ENCODE results near the gene CCDC188. TPM values are rescaled to one million over a fixed set of nuclear protein-coding genes. Genes with fewer than 3 reads are reported as not detected.

The CCDC188 gene
- total RNA-seq, 1 experiment from 2014 or later, result not detected

DNA sequence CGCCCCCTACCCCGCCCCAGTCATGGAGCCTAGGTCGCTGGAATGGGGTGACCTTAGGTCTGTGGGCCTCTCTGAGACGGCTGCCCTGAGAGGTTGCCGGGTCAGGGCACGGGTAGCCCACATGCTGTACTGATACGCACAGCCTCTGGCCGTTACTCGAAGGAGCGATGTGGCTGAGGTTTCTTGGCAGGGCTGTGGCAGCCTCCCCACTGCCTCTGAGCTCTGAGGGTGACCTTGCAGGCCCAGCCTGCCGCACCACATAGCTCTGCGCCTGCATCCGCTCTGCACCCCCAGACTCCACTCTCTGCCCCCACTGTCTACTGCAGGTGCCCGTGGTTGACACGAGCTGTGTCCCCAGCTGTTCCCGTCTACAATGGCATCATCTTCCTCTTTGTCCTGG, 12.0 kb downstream of the CCDC188 start:
- Histone ChIP-seq H3K4me3 (ENCODE audit: low read length) (no peak overlapping the region), H3K9ac (ENCODE audit: low read length) (no peak overlapping the region), H3K9me3 (ENCODE audit: low read length) (no peaks in the 10 kb centered on the region), H3K9me2 (replicated peaks; ENCODE audit: insufficient read depth, low read length) (no peaks in the 10 kb centered on the region), H3K27ac (ENCODE audit: low read length) (no peak overlapping the region), H3K4me1 (ENCODE audit: low read length) (peaks cover 19% of the 10 kb centered on the region), H4K20me1 (ENCODE audit: insufficient read depth, low read depth, low read length) (peaks cover 25% of the 10 kb centered on the region; the same call in 1 of the 2 replicates), H3K27me3 (ENCODE audit: low read length) (no peaks in the 10 kb centered on the region), H3K36me3 (ENCODE audit: insufficient read depth, low read length) (no peaks in the 10 kb centered on the region), H3K4me2 (ENCODE audit: low read depth, low read length, poor library complexity, severe bottlenecking) (no peak overlapping the region), H3K79me2 (ENCODE audit: low read length) (no peaks in the 10 kb centered on the region), H2AFZ (ENCODE audit: low read length) (no peak overlapping the region)
- no peak for DNase-seq

DNA sequence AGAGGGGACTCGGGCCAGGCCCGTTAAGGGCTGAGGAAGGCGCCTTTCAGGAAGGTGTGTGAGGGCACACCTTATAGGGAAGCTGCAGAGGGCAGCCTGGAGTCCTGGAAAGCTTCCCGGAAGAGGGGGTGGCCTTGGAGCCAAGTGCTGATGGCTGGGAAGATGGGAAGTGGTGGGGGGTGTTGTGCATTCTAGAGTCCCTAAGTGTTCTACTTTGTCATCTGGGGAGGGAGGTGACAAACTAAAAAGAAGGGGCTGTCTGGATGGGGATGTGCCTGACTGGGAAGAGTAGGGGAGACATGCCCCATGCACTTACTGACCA, 12.5 kb downstream of the CCDC188 start:
- Histone ChIP-seq H3K27ac (ENCODE audit: low read length) (no peak overlapping the region), H3K4me1 (ENCODE audit: low read length) (peaks cover 19% of the 10 kb centered on the region), H3K4me3 (ENCODE audit: low read length) (no peak overlapping the region), H3K36me3 (ENCODE audit: insufficient read depth, low read length) (no peaks in the 10 kb centered on the region), H2AFZ (ENCODE audit: low read length) (no peak overlapping the region), H3K27me3 (ENCODE audit: low read length) (no peaks in the 10 kb centered on the region), H4K20me1 (ENCODE audit: insufficient read depth, low read depth, low read length) (peaks cover 25% of the 10 kb centered on the region; the same call in 1 of the 2 replicates), H3K9me3 (ENCODE audit: low read length) (no peaks in the 10 kb centered on the region), H3K79me2 (ENCODE audit: low read length) (no peaks in the 10 kb centered on the region), H3K9ac (ENCODE audit: low read length) (no peak overlapping the region), H3K4me2 (ENCODE audit: low read depth, low read length, poor library complexity, severe bottlenecking) (no peak overlapping the region), H3K9me2 (replicated peaks; ENCODE audit: insufficient read depth, low read length) (no peaks in the 10 kb centered on the region)
- no peak for DNase-seq

- peaks cover 20% of the 10 kb centered on the region for H3K4me1 ChIP-seq (ENCODE audit: low read length)
- no peaks in the 10 kb centered on the region for H3K79me2 ChIP-seq (ENCODE audit: low read length)
- H3K36me3 ChIP-seq (ENCODE audit: insufficient read depth, low read length), result no peaks in the 10 kb centered on the region
- no peak overlapping the region for H2AFZ ChIP-seq (ENCODE audit: low read length)
- no peaks in the 10 kb centered on the region for H3K27me3 ChIP-seq (ENCODE audit: low read length)
- no peaks in the 10 kb centered on the region for H3K9me2 ChIP-seq (replicated peaks; ENCODE audit: insufficient read depth, low read length)
- H4K20me1 ChIP-seq (ENCODE audit: insufficient read depth, low read depth, low read length), result peaks cover 29% of the 10 kb centered on the region; the same call in 1 of the 2 replicates
- no peak overlapping the region for H3K9ac ChIP-seq (ENCODE audit: low read length)
- no peak overlapping the region for H3K27ac ChIP-seq (ENCODE audit: low read length)
- no peaks in the 10 kb centered on the region for H3K9me3 ChIP-seq (ENCODE audit: low read length)
- no peak for DNase-seq
- H3K4me3 ChIP-seq (ENCODE audit: low read length), result no peak overlapping the region
- H3K4me2 ChIP-seq (ENCODE audit: low read depth, low read length, poor library complexity, severe bottlenecking), result no peak overlapping the region
These were observed 13.0 kb downstream of the CCDC188 start for GRCh38 chr22:20137671-20138416.

- Histone ChIP-seq H3K9ac (ENCODE audit: low read length) (no peak overlapping the region), H3K27ac (ENCODE audit: low read length) (no peak overlapping the region), H3K79me2 (ENCODE audit: low read length) (no peaks in the 10 kb centered on the region), H3K9me2 (replicated peaks; ENCODE audit: insufficient read depth, low read length) (no peaks in the 10 kb centered on the region), H3K4me2 (ENCODE audit: low read depth, low read length, poor library complexity, severe bottlenecking) (no peak overlapping the region), H4K20me1 (ENCODE audit: insufficient read depth, low read depth, low read length) (peaks cover 36% of the 10 kb centered on the region), H3K27me3 (ENCODE audit: low read length) (no peaks in the 10 kb centered on the region), H2AFZ (ENCODE audit: low read length) (no peak overlapping the region), H3K36me3 (ENCODE audit: insufficient read depth, low read length) (no peaks in the 10 kb centered on the region), H3K4me1 (ENCODE audit: low read length) (peaks cover 27% of the 10 kb centered on the region), H3K9me3 (ENCODE audit: low read length) (no peaks in the 10 kb centered on the region), H3K4me3 (ENCODE audit: low read length) (no peak overlapping the region)
- DNase-seq, result no peak
These were observed 13.7 kb downstream of the CCDC188 start for GRCh38 chr22:20137113-20137512.

GRCh38 chr22:20136603-20136873, 14.3 kb downstream of the CCDC188 start:
- Histone ChIP-seq H3K9me2 (replicated peaks; ENCODE audit: insufficient read depth, low read length) (no peaks in the 10 kb centered on the region), H4K20me1 (ENCODE audit: insufficient read depth, low read depth, low read length) (peaks cover 36% of the 10 kb centered on the region), H2AFZ (ENCODE audit: low read length) (no peak overlapping the region), H3K4me2 (ENCODE audit: low read depth, low read length, poor library complexity, severe bottlenecking) (no peak overlapping the region), H3K27me3 (ENCODE audit: low read length) (no peaks in the 10 kb centered on the region), H3K36me3 (ENCODE audit: insufficient read depth, low read length) (no peaks in the 10 kb centered on the region), H3K79me2 (ENCODE audit: low read length) (no peaks in the 10 kb centered on the region), H3K4me3 (ENCODE audit: low read length) (no peak overlapping the region), H3K9me3 (ENCODE audit: low read length) (no peaks in the 10 kb centered on the region), H3K9ac (ENCODE audit: low read length) (no peak overlapping the region), H3K4me1 (ENCODE audit: low read length) (peaks cover 27% of the 10 kb centered on the region), H3K27ac (ENCODE audit: low read length) (no peak overlapping the region)
- DNase-seq, result no peak

DNA sequence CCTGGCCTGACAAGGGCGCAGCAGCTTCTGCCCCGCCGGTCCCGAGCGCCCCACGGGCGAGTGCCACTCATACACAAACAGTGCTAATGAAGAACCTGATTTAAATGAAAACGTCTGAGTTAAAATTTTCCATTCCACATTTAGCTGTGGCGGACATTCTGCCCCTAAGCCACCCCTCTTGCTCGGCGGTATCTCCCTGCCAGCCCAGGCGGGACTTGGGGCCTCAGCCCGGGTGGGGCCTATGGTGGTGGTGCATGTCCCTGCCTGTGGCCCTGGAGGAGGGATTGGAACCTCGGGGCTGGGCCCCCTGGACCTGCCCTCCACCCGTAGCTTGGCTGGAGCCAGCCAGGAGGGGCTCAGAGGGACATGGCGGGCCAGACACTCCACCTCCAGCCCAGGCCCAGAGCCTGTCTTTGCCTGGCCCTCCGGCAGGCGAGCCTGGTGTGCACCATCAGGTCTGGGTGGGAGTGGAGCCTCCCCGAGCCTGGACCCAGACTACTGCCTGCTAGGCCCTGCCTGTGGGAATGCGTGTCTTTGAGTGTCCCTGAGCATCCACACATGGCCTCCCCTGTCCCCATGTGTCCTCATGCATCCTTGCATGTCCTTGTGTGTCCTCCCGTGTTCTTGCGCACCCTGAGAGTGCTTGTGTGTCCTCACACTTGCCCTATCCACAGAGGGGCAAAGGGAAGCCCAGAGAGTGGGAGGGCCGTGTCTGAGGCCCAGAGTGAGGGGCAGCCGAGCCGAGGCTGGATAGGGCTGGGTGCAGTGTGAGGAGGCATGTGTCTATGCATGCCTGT, 14.9 kb downstream of the CCDC188 start:
- H3K4me2 ChIP-seq (ENCODE audit: low read depth, low read length, poor library complexity, severe bottlenecking), result no peak overlapping the region
- no peak for DNase-seq
- H3K27me3 ChIP-seq (ENCODE audit: low read length), result no peaks in the 10 kb centered on the region
- no peaks in the 10 kb centered on the region for H3K9me3 ChIP-seq (ENCODE audit: low read length)
- no peaks in the 10 kb centered on the region for H3K36me3 ChIP-seq (ENCODE audit: insufficient read depth, low read length)
- no peak overlapping the region for H3K27ac ChIP-seq (ENCODE audit: low read length)
- H3K4me1 ChIP-seq (ENCODE audit: low read length), result peaks cover 27% of the 10 kb centered on the region
- H2AFZ ChIP-seq (ENCODE audit: low read length), result no peak overlapping the region
- H3K9ac ChIP-seq (ENCODE audit: low read length), result no peak overlapping the region
- H4K20me1 ChIP-seq (ENCODE audit: insufficient read depth, low read depth, low read length), result peaks cover 36% of the 10 kb centered on the region
- H3K4me3 ChIP-seq (ENCODE audit: low read length), result no peak overlapping the region
- no peaks in the 10 kb centered on the region for H3K9me2 ChIP-seq (replicated peaks; ENCODE audit: insufficient read depth, low read length)
- no peaks in the 10 kb centered on the region for H3K79me2 ChIP-seq (ENCODE audit: low read length)

- peaks cover 36% of the 10 kb centered on the region for H4K20me1 ChIP-seq (ENCODE audit: insufficient read depth, low read depth, low read length)
- no peaks in the 10 kb centered on the region for H3K27me3 ChIP-seq (ENCODE audit: low read length)
- H3K4me3 ChIP-seq (ENCODE audit: low read length), result no peak overlapping the region
- no peaks in the 10 kb centered on the region for H3K9me3 ChIP-seq (ENCODE audit: low read length)
- H3K4me1 ChIP-seq (ENCODE audit: low read length), result peaks cover 34% of the 10 kb centered on the region
- no peak overlapping the region for H3K4me2 ChIP-seq (ENCODE audit: low read depth, low read length, poor library complexity, severe bottlenecking)
- H3K9me2 ChIP-seq (replicated peaks; ENCODE audit: insufficient read depth, low read length), result no peaks in the 10 kb centered on the region
- H3K36me3 ChIP-seq (ENCODE audit: insufficient read depth, low read length), result no peaks in the 10 kb centered on the region
- no peak overlapping the region for H3K9ac ChIP-seq (ENCODE audit: low read length)
- no peaks in the 10 kb centered on the region for H3K79me2 ChIP-seq (ENCODE audit: low read length)
- no peak for DNase-seq
- no peak overlapping the region for H3K27ac ChIP-seq (ENCODE audit: low read length)
- H2AFZ ChIP-seq (ENCODE audit: low read length), result no peak overlapping the region
These were observed 15.6 kb downstream of the CCDC188 start for GRCh38 chr22:20135265-20135664.

- H3K4me2 ChIP-seq (ENCODE audit: low read depth, low read length, poor library complexity, severe bottlenecking), result no peak overlapping the region
- no peaks in the 10 kb centered on the region for H3K27me3 ChIP-seq (ENCODE audit: low read length)
- H3K79me2 ChIP-seq (ENCODE audit: low read length), result no peaks in the 10 kb centered on the region
- H3K36me3 ChIP-seq (ENCODE audit: insufficient read depth, low read length), result no peaks in the 10 kb centered on the region
- no peak overlapping the region for H3K4me3 ChIP-seq (ENCODE audit: low read length)
- H3K9ac ChIP-seq (ENCODE audit: low read length), result no peak overlapping the region
- H3K4me1 ChIP-seq (ENCODE audit: low read length), result peaks cover 38% of the 10 kb centered on the region
- H3K27ac ChIP-seq (ENCODE audit: low read length), result no peak overlapping the region
- no peak overlapping the region for H2AFZ ChIP-seq (ENCODE audit: low read length)
- H3K9me3 ChIP-seq (ENCODE audit: low read length), result no peaks in the 10 kb centered on the region
- peaks cover 36% of the 10 kb centered on the region for H4K20me1 ChIP-seq (ENCODE audit: insufficient read depth, low read depth, low read length)
- DNase-seq, result no peak
- no peaks in the 10 kb centered on the region for H3K9me2 ChIP-seq (replicated peaks; ENCODE audit: insufficient read depth, low read length)
These were observed 16.8 kb downstream of the CCDC188 start for GRCh38 chr22:20133930-20134549.
